ENCODE measurements around the gene KDM4C. TPM values are rescaled to one million over a fixed set of nuclear protein-coding genes. Genes with fewer than 3 reads are reported as not detected.
A peak's percentile ranks its signal among the peaks of the same experiment; 100 is the strongest.
"Not testable (repeated sequence)": the region's sequence is repeated elsewhere in the genome, so short reads cannot be mapped to it uniquely, and the experiment has no call there.

KDM4C gene
- total and polyA plus RNA-seq, 2 experiments from 2014 or later = 14.3 to 20.6 TPM

GRCh38 chr9:7180247-7180646, 422.5 kb downstream of the KDM4C start:
- Histone ChIP-seq H3K9me3 (ENCODE audit: low read depth) (no peaks in the 10 kb centered on the region), H3K36me3 (ENCODE audit: low read depth) (no peaks in the 10 kb centered on the region), H3F3A (ENCODE audit: insufficient read depth) (no peaks in the 10 kb centered on the region), H3K79me2 (ENCODE audit: insufficient read depth) (no peaks in the 10 kb centered on the region), H3K27ac (no peak overlapping the region), H4K20me1 (ENCODE audit: insufficient read depth) (no peaks in the 10 kb centered on the region), H3K4me2 (ENCODE audit: unreplicated experiment) (no peak overlapping the region), H3K9me2 (ENCODE audit: insufficient read depth) (no peaks in the 10 kb centered on the region), H3K9ac (no peak overlapping the region), H3K4me1 (ENCODE audit: insufficient read depth) (peaks cover 2% of the 10 kb centered on the region; the same call in 1 of the 2 replicates), H3K27me3 (replicated peaks; ENCODE audit: insufficient read depth) (no peaks in the 10 kb centered on the region), H2AFZ (no peak overlapping the region), H3K4me3 (no peak overlapping the region)
- 49 to 55% methylated on average over 5 of the region's 5 CpGs for WGBS, 2 experiments (ENCODE audit: low coverage in 1 of 2, low lambda C conversion rate in 2 of 2, missing lambda C conversion rate in 2 of 2)
- DNase-seq = no peak
- in situ Hi-C loops (cut with MboI) = no loop called here
- TF ChIP-seq EZH2 (IDR thresholded peaks at IDR 0.05; ENCODE audit: insufficient read depth, poor library complexity, severe bottlenecking) (no peak), EZH2phosphoT487 (IDR thresholded peaks at IDR 0.05; ENCODE audit: insufficient read depth, low read depth) (no peak)

- H3K4me3 ChIP-seq; H3F3A ChIP-seq (ENCODE audit: insufficient read depth); H3K4me2 ChIP-seq (ENCODE audit: unreplicated experiment); H3K79me2 ChIP-seq (ENCODE audit: insufficient read depth); H4K20me1 ChIP-seq (ENCODE audit: insufficient read depth); H3K9ac ChIP-seq; H3K27ac ChIP-seq; H3K9me3 ChIP-seq (ENCODE audit: low read depth); H3K27me3 ChIP-seq (replicated peaks; ENCODE audit: insufficient read depth); DNase-seq; H2AFZ ChIP-seq; H3K9me2 ChIP-seq (ENCODE audit: insufficient read depth); H3K36me3 ChIP-seq (ENCODE audit: low read depth); in situ Hi-C loops (cut with MboI): not testable (repeated sequence)
- 86 to 88% methylated on average over 7 of the region's 7 CpGs for WGBS, 2 experiments (ENCODE audit: low coverage in 1 of 2, low lambda C conversion rate in 2 of 2, missing lambda C conversion rate in 2 of 2)
- H3K4me1 ChIP-seq (ENCODE audit: insufficient read depth) = peaks cover 11% of the 10 kb centered on the region; the same call in 1 of the 2 replicates
Measured at GRCh38 chr9:7183139-7183538, 425.4 kb downstream of the KDM4C start.

GRCh38 chr9:7185612-7186011, 427.8 kb downstream of the KDM4C start:
- Histone ChIP-seq H3K9ac (no peak overlapping the region), H3K27ac (no peak overlapping the region), H3K36me3 (ENCODE audit: low read depth) (no peaks in the 10 kb centered on the region), H4K20me1 (ENCODE audit: insufficient read depth) (no peaks in the 10 kb centered on the region), H3K4me3 (no peak overlapping the region), H3K4me2 (ENCODE audit: unreplicated experiment) (no peak overlapping the region), H2AFZ (no peak overlapping the region), H3K4me1 (ENCODE audit: insufficient read depth) (peaks cover 11% of the 10 kb centered on the region; the same call in 1 of the 2 replicates), H3K9me3 (ENCODE audit: low read depth) (no peaks in the 10 kb centered on the region), H3F3A (ENCODE audit: insufficient read depth) (no peaks in the 10 kb centered on the region), H3K27me3 (replicated peaks; ENCODE audit: insufficient read depth) (no peaks in the 10 kb centered on the region), H3K79me2 (ENCODE audit: insufficient read depth) (no peaks in the 10 kb centered on the region), H3K9me2 (ENCODE audit: insufficient read depth) (no peaks in the 10 kb centered on the region)
- no peak for TF ChIP-seq EZH2phosphoT487 (IDR thresholded peaks at IDR 0.05; ENCODE audit: insufficient read depth, low read depth)
- no peak for TF ChIP-seq EZH2 (IDR thresholded peaks at IDR 0.05; ENCODE audit: insufficient read depth, poor library complexity, severe bottlenecking)
- DNase-seq = peak; percentile 84
- in situ Hi-C loops (cut with MboI) = no loop called here

GRCh38 chr9:7186175-7186574, 428.4 kb downstream of the KDM4C start:
- no peaks in the 10 kb centered on the region for H3K79me2 ChIP-seq (ENCODE audit: insufficient read depth)
- H3K4me3 ChIP-seq = no peak overlapping the region
- in situ Hi-C loops (cut with MboI) = no loop called here
- H3K27ac ChIP-seq = no peak overlapping the region
- no peaks in the 10 kb centered on the region for H4K20me1 ChIP-seq (ENCODE audit: insufficient read depth)
- no peaks in the 10 kb centered on the region for H3K36me3 ChIP-seq (ENCODE audit: low read depth)
- H3K27me3 ChIP-seq (replicated peaks; ENCODE audit: insufficient read depth) = no peaks in the 10 kb centered on the region
- WGBS, 2 experiments (ENCODE audit: low coverage in 1 of 2, low lambda C conversion rate in 2 of 2, missing lambda C conversion rate in 2 of 2) = 7 to 11% methylated on average over 1 of the region's 1 CpG
- peaks cover 11% of the 10 kb centered on the region; the same call in 1 of the 2 replicates for H3K4me1 ChIP-seq (ENCODE audit: insufficient read depth)
- no peak overlapping the region for H3K4me2 ChIP-seq (ENCODE audit: unreplicated experiment)
- no peaks in the 10 kb centered on the region for H3K9me3 ChIP-seq (ENCODE audit: low read depth)
- H3K9ac ChIP-seq = no peak overlapping the region
- no peak for TF ChIP-seq EZH2phosphoT487 (IDR thresholded peaks at IDR 0.05; ENCODE audit: insufficient read depth, low read depth)
- no peak for TF ChIP-seq EZH2 (IDR thresholded peaks at IDR 0.05; ENCODE audit: insufficient read depth, poor library complexity, severe bottlenecking)
- peak; percentile 18 for DNase-seq
- H3F3A ChIP-seq (ENCODE audit: insufficient read depth) = no peaks in the 10 kb centered on the region
- H3K9me2 ChIP-seq (ENCODE audit: insufficient read depth) = no peaks in the 10 kb centered on the region
- H2AFZ ChIP-seq = no peak overlapping the region

GRCh38 chr9:7192266-7192665, 434.5 kb downstream of the KDM4C start:
- no peak for DNase-seq
- in situ Hi-C loops (cut with MboI) = no loop called here
- Histone ChIP-seq H3K79me2 (ENCODE audit: insufficient read depth) (no peaks in the 10 kb centered on the region), H3K27ac (no peak overlapping the region), H2AFZ (no peak overlapping the region), H4K20me1 (ENCODE audit: insufficient read depth) (no peaks in the 10 kb centered on the region), H3K9me3 (ENCODE audit: low read depth) (no peaks in the 10 kb centered on the region), H3F3A (ENCODE audit: insufficient read depth) (no peaks in the 10 kb centered on the region), H3K9me2 (ENCODE audit: insufficient read depth) (no peaks in the 10 kb centered on the region), H3K4me1 (ENCODE audit: insufficient read depth) (no peaks in the 10 kb centered on the region), H3K4me3 (no peak overlapping the region), H3K36me3 (ENCODE audit: low read depth) (no peaks in the 10 kb centered on the region), H3K9ac (no peak overlapping the region), H3K27me3 (replicated peaks; ENCODE audit: insufficient read depth) (no peaks in the 10 kb centered on the region), H3K4me2 (ENCODE audit: unreplicated experiment) (no peak overlapping the region)
- TF ChIP-seq EZH2 (IDR thresholded peaks at IDR 0.05; ENCODE audit: insufficient read depth, poor library complexity, severe bottlenecking) = no peak
- no peak for TF ChIP-seq EZH2phosphoT487 (IDR thresholded peaks at IDR 0.05; ENCODE audit: insufficient read depth, low read depth)
- 40 to 42% methylated on average over 4 of the region's 4 CpGs for WGBS, 2 experiments (ENCODE audit: low coverage in 1 of 2, low lambda C conversion rate in 2 of 2, missing lambda C conversion rate in 2 of 2)
